Measurements from ENCODE around the gene USP6NL. TPM values are rescaled to one million over a fixed set of nuclear protein-coding genes. Genes with fewer than 3 reads are reported as not detected.
"Not testable (repeated sequence)": the region's sequence is repeated elsewhere in the genome, so short reads cannot be mapped to it uniquely, and the experiment has no call there.

Gene USP6NL
- polyA plus RNA-seq, 3 donors, result 3.2 to 8.8 (median 4.9) TPM

GRCh38 chr10:11506247-11506789 is 105.1 kb downstream of the USP6NL start:
- H3K27ac ChIP-seq (ENCODE audit: low read depth, low read length), result no peak overlapping the region
- 80 to 91% (median 83%) methylated on average over 3 of the region's 3 CpGs for WGBS, 3 donors

DNA sequence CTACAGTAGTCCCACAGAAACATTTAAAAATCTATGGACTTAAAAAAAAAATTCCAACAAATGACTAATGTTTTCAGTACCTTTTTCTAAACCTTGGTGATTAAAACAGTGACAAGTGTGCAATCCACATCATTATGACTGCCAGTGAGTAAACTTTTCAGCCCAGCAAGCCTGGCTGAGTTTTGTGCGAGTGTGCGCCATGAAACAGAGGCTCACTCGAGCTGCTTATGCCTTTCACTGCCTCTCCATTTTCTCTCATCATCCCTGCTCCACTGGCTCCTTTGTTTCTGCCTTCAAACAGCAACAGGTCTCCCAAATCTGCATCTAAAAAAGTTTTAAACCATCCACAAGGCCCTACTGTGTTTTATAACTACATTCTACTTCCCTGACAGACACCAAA is 105.8 kb downstream of the USP6NL start:
- no peak overlapping the region for H3K27ac ChIP-seq (ENCODE audit: low read depth, low read length)
- 84 to 95% (median 95%) methylated on average over 3 of the region's 3 CpGs for WGBS, 3 donors

GRCh38 chr10:11504566-11505285 is 106.7 kb downstream of the USP6NL start:
- H3K27ac ChIP-seq (ENCODE audit: low read depth, low read length), result no peak overlapping the region
- WGBS, 3 donors, result 95 to 96% (median 95%) methylated on average over 7 of the region's 7 CpGs

DNA sequence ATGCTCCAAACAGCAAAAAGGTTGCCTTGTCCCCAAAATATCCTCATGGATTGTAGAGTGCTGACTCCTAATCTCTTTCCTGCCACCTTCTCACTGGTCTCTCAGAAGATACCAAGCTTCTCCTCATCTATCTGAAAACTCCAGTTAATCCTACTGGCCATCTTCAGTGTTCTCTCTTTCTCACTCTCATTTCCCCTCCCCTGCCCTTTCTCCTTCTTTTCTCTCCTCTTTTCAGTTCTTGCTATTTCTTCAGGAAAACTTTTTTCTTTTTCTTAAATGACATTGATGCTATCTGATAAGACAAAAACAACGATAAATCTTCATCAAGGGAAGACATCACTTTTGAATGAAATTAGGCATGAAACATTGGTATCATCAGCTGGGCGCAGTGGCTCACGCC is 109.8 kb downstream of the USP6NL start:
- 85 to 97% (median 94%) methylated on average over 3 of the region's 3 CpGs for WGBS, 3 donors
- no peak overlapping the region for H3K27ac ChIP-seq (ENCODE audit: low read depth, low read length)

- WGBS, 3 donors, result 85 to 91% (median 90%) methylated on average over 4 of the region's 4 CpGs
Observed at GRCh38 chr10:11499425-11500071, 111.9 kb downstream of the USP6NL start.

GRCh38 chr10:11498399-11498798 is 113.1 kb downstream of the USP6NL start:
- WGBS, 3 donors, result 88 to 94% (median 91%) methylated on average over 2 of the region's 2 CpGs
- H3K27ac ChIP-seq (ENCODE audit: low read depth, low read length), result no peak overlapping the region

More at GRCh38 chr10:11499425-11500071, 111.9 kb downstream of the USP6NL start:
- H3K27ac ChIP-seq (ENCODE audit: low read depth, low read length), result no peak overlapping the region

DNA sequence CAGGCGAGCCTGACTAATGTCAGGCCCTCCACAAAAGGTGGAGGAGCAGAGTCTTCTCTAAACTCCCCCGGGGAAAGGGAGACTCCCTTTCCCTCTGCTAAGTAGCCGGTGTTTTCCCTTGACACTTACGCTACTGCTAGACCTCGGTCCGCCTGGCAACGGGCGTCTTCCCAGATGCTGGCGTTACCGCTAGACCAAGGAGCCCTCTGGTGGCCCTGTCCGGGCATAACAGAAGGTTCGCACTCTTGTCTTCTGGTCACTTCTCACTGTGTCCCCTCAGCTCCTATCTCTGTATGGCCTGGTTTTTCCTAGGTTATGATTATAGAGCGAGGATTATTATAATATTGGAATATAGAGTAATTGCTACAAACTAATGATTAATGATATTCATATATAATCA is 116.5 kb downstream of the USP6NL start:
- WGBS, 3 donors, result 67 to 74% (median 68%) methylated on average over 11 to 12 of the region's 13 CpGs

GRCh38 chr10:11493646-11494045 is 117.8 kb downstream of the USP6NL start:
- 96 to 99% (median 98%) methylated on average over 6 of the region's 6 CpGs for whole genome bisulfite sequencing, 3 donors
- no peak overlapping the region for H3K27ac ChIP-seq (ENCODE audit: low read depth, low read length)

More for the DNA sequence above, 116.5 kb downstream of the USP6NL start:
- H3K27ac ChIP-seq (ENCODE audit: low read depth, low read length), result not testable (repeated sequence)

DNA sequence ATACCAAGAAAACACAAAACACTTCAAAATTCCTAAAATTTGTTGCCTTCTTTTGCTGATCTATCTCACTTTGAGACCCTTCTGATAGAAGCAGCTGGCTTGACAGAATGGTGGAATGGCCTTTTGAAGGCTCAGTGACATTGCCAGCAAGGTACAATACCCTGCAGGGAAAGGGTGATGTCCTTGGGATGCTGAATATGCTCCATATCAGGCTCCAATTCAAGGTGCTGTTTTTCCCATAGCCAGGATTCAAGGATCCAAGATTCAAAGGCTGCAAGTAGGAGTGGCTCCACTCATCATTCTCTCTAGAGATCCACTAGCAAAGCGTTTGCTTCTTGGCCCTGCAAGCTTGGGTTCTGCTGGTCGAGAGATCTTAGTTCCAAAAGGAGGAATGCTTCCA is 120.4 kb downstream of the USP6NL start:
- H3K27ac ChIP-seq (ENCODE audit: low read depth, low read length), result no peak overlapping the region
- WGBS, 3 donors, result 55 to 88% (median 83%) methylated on average over 2 of the region's 2 CpGs

DNA sequence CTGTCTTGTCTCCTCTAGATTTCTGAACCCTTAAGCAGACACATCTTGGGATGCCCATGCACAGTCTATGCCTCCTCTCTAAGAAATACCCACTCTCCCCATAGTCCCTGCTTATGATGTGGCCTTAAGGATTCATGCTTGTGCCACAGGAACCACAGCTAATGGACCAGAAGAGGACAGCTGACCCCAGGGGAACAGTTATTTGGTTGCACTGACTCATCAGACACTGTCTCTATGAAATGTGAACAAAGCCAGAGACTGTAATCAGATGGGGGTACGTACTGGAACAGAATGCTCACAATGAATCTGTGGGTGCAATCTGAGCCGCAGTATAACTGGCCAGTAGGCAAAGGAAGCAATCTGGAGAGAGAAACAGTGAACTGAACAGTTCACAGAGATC is 121.9 kb downstream of the USP6NL start:
- 88 to 99% (median 94%) methylated on average over 2 of the region's 2 CpGs for WGBS, 3 donors
- no peak overlapping the region for H3K27ac ChIP-seq (ENCODE audit: low read depth, low read length)

GRCh38 chr10:11488126-11488525 is 123.3 kb downstream of the USP6NL start:
- 92 to 94% (median 92%) methylated on average over 4 of the region's 4 CpGs for WGBS, 3 donors

DNA sequence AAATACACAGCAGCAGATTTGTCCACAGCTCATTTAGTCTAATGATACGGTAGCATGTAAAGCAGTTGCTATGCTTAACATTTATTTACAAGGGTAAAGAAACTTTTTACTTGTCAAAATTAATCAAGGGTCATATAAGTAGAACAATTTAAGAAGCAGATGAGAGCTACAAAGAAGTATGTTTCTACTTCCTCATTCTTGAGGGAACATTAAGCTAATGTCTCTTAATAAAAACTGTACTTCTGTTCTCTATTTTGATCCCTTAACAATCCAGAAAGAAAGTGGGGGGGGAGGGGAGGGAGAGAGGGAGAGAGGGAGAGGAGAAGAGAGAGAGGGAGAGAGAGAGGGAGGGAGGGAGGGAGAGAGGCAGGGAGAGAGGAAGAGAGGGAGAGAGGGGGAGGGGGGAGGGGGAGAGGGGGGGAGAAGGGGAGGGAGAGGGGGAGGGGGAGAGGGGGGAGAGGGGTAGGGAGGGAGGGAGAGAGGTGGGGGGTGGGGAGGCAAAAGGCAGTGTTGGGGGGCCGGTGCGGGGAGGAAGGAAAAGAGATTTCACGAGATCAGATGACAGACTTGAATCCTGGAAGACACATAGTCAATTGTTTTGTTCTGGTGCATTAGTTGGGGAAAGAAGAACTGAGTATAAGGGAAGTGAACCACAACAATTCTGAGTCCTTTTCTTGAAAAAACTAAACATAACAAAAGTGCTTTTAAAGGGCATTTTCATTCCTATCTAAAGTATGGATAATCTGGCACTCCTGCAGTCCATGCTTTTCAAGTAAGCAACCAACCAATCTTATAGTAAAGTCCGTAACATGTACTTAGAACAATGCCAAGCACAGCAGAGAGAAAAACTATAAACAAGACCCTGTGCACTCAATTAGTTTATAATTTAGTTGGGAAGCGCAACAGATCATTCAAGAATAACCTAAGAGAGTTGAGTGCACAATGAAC is 128.0 kb downstream of the USP6NL start:
- 72 to 91% (median 82%) methylated on average over 6 of the region's 6 CpGs for WGBS, 3 donors
- H3K27ac ChIP-seq (ENCODE audit: low read depth, low read length), result no peak overlapping the region

More at GRCh38 chr10:11488126-11488525, 123.3 kb downstream of the USP6NL start:
- H3K27ac ChIP-seq (ENCODE audit: low read depth, low read length), result no peak overlapping the region

GRCh38 chr10:11482306-11482705 is 129.1 kb downstream of the USP6NL start:
- no peak overlapping the region for H3K27ac ChIP-seq (ENCODE audit: low read depth, low read length)

DNA sequence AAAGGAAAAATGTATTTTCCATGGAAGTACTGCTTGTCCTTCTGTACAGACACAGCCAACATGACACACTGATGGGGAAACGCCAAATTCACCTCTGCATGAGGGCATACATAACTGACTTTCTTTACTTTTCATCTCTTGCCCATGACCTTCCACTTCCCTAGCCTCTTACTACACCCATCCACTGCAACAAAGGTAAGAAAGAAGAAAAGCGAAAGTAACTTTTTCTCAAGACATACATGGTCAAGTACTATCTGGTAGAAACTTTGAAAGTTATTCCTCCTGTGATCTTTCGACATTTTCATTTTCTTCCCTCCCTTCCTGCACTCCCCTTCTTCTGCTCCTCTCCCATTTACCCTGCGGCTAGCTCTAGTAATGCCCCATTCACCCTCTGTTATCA is 130.8 kb downstream of the USP6NL start:
- no peak overlapping the region for H3K27ac ChIP-seq (ENCODE audit: low read depth, low read length)
- 94 to 96% (median 95%) methylated on average over 4 of the region's 4 CpGs for WGBS, 3 donors

GRCh38 chr10:11479300-11479699 is 132.2 kb downstream of the USP6NL start:
- WGBS, 3 donors, result 91 to 96% (median 93%) methylated on average over 5 to 7 of the region's 7 CpGs
- no peak overlapping the region for H3K27ac ChIP-seq (ENCODE audit: low read depth, low read length)

DNA sequence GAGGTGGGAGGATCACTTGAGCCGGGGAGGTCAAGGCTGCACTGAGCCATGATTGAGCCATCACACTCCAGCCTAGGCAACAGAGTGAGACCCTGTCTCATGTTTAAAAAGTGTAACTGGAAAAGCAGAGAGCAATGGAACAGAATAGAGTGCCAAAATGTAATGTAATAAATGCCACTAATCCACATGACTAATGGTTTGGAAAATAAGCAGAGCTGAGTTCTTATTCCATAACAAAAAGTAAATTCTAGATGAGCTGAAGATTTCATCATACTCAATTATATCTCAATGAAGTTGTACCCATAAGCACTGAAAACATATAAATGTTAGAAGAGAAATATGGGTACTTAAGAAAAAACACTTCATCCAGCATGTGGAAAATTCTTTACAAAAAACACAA is 132.6 kb downstream of the USP6NL start:
- WGBS, 3 donors, result 94 to 100% (median 96%) methylated on average over 1 of the region's 1 CpG
- no peak overlapping the region for H3K27ac ChIP-seq (ENCODE audit: low read depth, low read length)

GRCh38 chr10:11475831-11476434 is 135.5 kb downstream of the USP6NL start:
- WGBS, 3 donors, result 90 to 94% (median 94%) methylated on average over 3 of the region's 3 CpGs
- no peak overlapping the region for H3K27ac ChIP-seq (ENCODE audit: low read depth, low read length)

DNA sequence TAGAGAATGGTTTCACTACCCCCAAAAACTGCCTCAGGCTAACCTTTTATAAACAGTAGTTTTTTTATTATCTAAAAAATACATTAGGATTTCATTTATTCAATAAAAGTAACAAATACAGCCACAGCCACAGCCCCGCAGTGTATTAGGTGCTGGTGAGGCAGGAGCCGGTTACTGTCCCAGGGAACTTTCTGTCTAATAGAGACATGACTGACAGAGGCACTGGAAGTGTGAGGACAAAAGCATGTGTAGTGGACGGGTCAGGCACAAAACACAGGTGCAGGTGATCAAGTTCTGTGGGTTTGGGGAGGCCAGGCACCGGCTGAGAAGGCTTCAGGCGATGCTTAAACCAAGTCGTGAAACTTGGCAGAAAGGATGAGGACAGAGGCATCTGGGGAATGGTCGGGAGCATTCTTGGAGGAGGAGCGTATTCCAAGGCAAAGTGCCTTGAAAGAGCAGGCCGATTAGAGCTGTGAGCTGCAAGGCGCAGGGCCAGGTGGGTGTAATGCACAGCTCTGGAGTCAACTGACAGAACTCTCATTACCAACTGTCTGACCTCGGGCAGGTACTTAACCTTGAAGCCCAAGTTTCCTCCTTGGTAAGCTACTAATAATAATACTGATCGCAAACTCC is 138.2 kb downstream of the USP6NL start:
- WGBS, 3 donors, result 55 to 77% (median 75%) methylated on average over 12 of the region's 12 CpGs
- H3K27ac ChIP-seq (ENCODE audit: low read depth, low read length), result no peak overlapping the region
